Bronchial epithelial cell (primary cell): Measurements from ENCODE around the gene SMAD3. TPM values are rescaled to one million over a fixed set of nuclear protein-coding genes. Genes with fewer than 3 reads are reported as not detected.
A peak's percentile ranks its signal among the peaks of the same experiment; 100 is the strongest.

Experiments used
- DNase-seq: peaks from one replicate; pipeline ENCODE4 v3.0.0-alpha.2; 2010; ENCODE audit warnings: low read depth
- FAIRE-seq: peaks from 2 replicates; lab custom pipeline; 2011; peaks lifted over from hg19 to GRCh38; lab: Jason Lieb, UNC
- H3K27me3 ChIP-seq: 2 replicates; pipeline ENCODE4 v1.5.1; 2011; ENCODE audit warnings: low read length; ENCODE audit not compliant: control insufficient read depth, insufficient read depth
- H3K36me3 ChIP-seq: 2 replicates; pipeline ENCODE4 v1.5.1; 2011; ENCODE audit warnings: low read length; ENCODE audit not compliant: control insufficient read depth, insufficient read depth
- H3K4me3 ChIP-seq: 2 replicates; pipeline ENCODE4 v1.5.1; 2011; ENCODE audit warnings: mild to moderate bottlenecking, low read depth, low read length, control low read depth
- total RNA-seq: library from RNA; depleted of rRNA; stranded (reverse); fragments of >200 nt; gene quantifications from 2 replicates; pipeline ENCODE4 v1.2.1, GENCODE V29; 2014
- TF ChIP-seq, protein P1 (sequence below): IDR thresholded peaks from 2 replicates; pipeline ENCODE4 v1.5.1; 2011; ENCODE audit warnings: mild to moderate bottlenecking, moderate library complexity, low read length, control low read depth, inconsistent platforms; ENCODE audit not compliant: insufficient read depth, severe bottlenecking

Gene SMAD3
- total RNA-seq, 1 donor from 2014 or later: 9.5 TPM

DNA sequence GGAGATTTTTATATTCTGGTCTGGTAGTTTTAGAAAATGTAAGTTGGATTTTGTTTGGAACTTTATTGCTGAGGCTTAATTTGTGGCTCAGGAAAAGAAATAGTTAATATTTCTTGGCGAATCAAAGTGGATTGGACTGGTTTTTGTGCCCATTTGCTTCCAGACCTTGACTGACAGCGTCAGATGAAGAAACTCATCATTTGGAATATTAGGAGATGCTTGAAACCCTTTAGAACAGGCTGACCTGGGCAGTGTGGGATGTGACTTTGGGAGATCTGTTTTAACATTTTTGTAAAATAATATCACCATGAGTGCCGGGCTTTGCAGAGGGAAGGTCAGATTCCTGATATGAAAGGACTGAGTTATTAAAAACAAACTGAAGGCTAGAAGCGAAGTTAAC is 106.1 kb downstream of the SMAD3 start:
- DNase-seq: no peak

DNA sequence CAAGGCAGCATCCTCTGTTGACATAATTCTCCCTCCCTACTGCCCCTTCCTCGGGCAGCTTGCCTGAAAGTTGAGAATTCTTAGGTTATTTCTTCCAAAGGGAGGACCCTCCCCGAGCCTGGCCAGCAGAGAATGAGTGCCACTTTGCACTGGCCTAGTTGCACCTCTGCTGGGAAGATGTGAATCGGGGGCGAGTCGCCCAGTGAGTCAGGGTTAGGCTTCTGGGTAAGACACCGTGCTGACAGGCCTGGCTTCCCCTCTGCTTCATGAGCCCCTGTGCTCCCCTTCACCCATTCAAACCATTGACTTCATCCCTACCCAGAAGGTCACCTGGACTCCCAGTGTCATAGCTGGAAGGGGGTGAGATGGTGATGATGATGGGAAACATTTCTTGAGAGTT is 106.8 kb downstream of the SMAD3 start:
- H3K27me3 ChIP-seq: no peaks in the 10 kb centered on the region
- DNase-seq: peak; percentile 33
- H3K4me3 ChIP-seq: no peak overlapping the region
- TF ChIP-seq, protein P1, sequence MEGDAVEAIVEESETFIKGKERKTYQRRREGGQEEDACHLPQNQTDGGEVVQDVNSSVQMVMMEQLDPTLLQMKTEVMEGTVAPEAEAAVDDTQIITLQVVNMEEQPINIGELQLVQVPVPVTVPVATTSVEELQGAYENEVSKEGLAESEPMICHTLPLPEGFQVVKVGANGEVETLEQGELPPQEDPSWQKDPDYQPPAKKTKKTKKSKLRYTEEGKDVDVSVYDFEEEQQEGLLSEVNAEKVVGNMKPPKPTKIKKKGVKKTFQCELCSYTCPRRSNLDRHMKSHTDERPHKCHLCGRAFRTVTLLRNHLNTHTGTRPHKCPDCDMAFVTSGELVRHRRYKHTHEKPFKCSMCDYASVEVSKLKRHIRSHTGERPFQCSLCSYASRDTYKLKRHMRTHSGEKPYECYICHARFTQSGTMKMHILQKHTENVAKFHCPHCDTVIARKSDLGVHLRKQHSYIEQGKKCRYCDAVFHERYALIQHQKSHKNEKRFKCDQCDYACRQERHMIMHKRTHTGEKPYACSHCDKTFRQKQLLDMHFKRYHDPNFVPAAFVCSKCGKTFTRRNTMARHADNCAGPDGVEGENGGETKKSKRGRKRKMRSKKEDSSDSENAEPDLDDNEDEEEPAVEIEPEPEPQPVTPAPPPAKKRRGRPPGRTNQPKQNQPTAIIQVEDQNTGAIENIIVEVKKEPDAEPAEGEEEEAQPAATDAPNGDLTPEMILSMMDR: no peak
- FAIRE-seq: no peak
- H3K36me3 ChIP-seq: peaks cover 23% of the 10 kb centered on the region

More for the DNA sequence above, 106.1 kb downstream of the SMAD3 start:
- Histone ChIP-seq H3K36me3 (peaks cover 27% of the 10 kb centered on the region), H3K27me3 (no peaks in the 10 kb centered on the region), H3K4me3 (no peak overlapping the region)
- TF ChIP-seq, protein P1: no peak
- FAIRE-seq: no peak

GRCh38 chr15:67173005-67173404 is 107.6 kb downstream of the SMAD3 start:
- no peak overlapping the region for H3K4me3 ChIP-seq
- DNase-seq: no peak
- H3K27me3 ChIP-seq: no peaks in the 10 kb centered on the region
- no peak for FAIRE-seq
- TF ChIP-seq, protein P1: no peak
- H3K36me3 ChIP-seq: peaks cover 21% of the 10 kb centered on the region

DNA sequence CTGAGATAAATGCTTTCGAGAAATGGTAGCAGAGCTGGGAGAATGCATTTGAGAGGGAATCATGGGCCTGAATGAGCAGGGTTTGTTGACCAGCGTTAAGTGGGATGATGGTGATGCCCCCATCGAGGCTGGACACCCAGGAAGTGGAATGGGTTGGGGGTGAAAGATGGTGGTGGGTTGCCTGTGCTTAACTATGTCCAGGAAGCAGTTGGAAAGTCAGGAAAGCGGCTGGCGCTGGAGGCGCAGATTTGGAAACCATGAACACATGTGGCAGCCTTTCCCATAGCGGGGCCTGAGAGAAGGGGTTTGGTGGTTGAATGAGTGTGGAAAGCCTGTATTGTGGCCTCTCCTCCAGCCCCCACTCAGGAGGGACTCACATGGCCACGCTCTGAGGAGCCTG is 108.4 kb downstream of the SMAD3 start:
- FAIRE-seq: no peak
- H3K36me3 ChIP-seq: peaks cover 20% of the 10 kb centered on the region
- H3K27me3 ChIP-seq: no peaks in the 10 kb centered on the region
- no peak for DNase-seq
- no peak overlapping the region for H3K4me3 ChIP-seq
- TF ChIP-seq, protein P1: no peak

DNA sequence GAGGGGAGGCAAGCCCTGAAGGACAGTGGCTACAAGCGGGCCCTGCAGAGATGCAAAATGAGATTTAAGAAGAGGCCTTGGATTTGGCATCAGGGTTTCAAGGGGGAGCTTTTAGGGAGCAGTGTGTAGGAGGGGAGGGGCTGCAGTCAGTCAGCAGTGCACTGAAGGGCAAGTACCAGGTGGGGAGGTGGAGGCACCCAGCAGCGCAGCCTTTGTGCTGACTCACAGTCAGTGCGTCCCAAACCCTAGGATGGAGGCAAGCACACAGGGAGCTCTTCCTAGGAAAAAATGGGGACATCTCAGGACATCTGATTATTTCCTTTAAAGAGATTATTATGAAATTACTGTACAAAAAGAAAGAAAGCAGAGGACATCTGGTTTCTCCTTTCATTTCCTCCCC is 109.0 kb downstream of the SMAD3 start:
- H3K4me3 ChIP-seq: no peak overlapping the region
- H3K27me3 ChIP-seq: no peaks in the 10 kb centered on the region
- TF ChIP-seq, protein P1: no peak
- FAIRE-seq (no peak), DNase-seq (no peak)
- peaks cover 21% of the 10 kb centered on the region for H3K36me3 ChIP-seq
